Liver (tissue), 3 donors: Measurements from ENCODE around the gene TMEM145.

Source experiments
- EGR1 ChIP-seq, 2 donors: IDR thresholded peaks; 2 replicates each; pipeline ENCODE4 v1.6.1; 2016 to 2018; ENCODE audit warnings: antibody characterized with exemption in 2 of 2, low read depth in 2 of 2
- JUND ChIP-seq, 2 donors: IDR thresholded peaks; 2 replicates each; pipeline ENCODE4 v1.6.1; 2016; ENCODE audit warnings: antibody characterized with exemption in 2 of 2
- RXRA ChIP-seq, 2 donors: IDR thresholded peaks; 2 replicates each; pipeline ENCODE4 v1.6.1; 2017 to 2018; ENCODE audit warnings: antibody characterized with exemption in 2 of 2, mild to moderate bottlenecking in 1 of 2
- SP1 ChIP-seq: IDR thresholded peaks from 2 replicates; pipeline ENCODE4 v1.6.1; 2018; ENCODE audit warnings: antibody characterized with exemption, mild to moderate bottlenecking
- YY1 ChIP-seq: IDR thresholded peaks from 2 replicates; pipeline ENCODE4 v1.6.1; 2016; ENCODE audit warnings: antibody characterized with exemption, mild to moderate bottlenecking
- TF ChIP-seq, protein P1 (sequence below): fragments of 150-350 bp; IDR thresholded peaks from 2 replicates; pipeline ENCODE4 v1.5.1; 2017; ENCODE audit warnings: improper control_type of control experiment, low read depth, low read length; ENCODE audit not compliant: missing input control
- TF ChIP-seq, protein P2 (sequence below): IDR thresholded peaks from 2 replicates; pipeline ENCODE4 v1.6.1; 2016; ENCODE audit warnings: antibody characterized with exemption, mild to moderate bottlenecking
- TF ChIP-seq, protein P3 (sequence below): IDR thresholded peaks from 2 replicates; pipeline ENCODE4 v1.6.1; 2016; ENCODE audit warnings: antibody characterized with exemption
- TF ChIP-seq, protein P4 (sequence below): IDR thresholded peaks from 2 replicates; pipeline ENCODE4 v1.6.1; 2016; ENCODE audit warnings: antibody characterized with exemption
- donor health status: healthy.
- donor health status: healthy.

DNA sequence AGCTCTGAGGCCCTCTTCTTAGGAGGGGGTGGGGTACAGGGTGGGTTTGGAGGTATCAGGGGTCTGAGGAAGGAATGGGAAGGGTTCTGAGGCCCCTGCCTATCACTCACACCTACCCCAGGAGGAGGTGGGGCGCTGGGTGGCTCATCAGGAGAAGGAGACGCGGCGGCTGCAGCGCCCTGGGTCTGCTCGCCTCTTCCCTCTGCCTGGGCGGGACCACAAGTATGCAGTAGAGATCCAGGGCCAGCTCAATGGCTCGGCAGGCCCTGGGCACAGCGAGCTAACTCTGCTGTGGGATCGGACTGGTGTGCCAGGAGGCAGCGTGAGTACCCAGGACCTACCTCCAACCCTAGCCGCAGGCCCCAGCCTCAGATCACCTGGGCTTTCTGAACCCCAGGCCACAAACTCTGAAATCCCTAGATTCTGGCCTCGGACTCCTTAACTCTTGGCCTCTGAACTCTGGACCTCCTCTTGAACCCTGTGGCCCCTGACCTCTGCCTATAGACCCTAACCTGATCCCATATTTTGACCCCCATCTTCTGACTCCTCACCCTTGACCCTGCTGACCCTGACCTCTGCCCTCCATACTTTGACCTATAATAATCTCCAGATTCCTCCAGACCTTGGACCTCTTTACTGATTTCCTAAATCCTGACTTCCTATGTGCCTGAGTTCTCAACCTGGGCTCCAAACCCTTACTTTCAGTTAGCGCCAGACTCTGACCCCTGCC is 36.4 kb downstream of the TMEM145 start:
- TF ChIP-seq, protein P1, sequence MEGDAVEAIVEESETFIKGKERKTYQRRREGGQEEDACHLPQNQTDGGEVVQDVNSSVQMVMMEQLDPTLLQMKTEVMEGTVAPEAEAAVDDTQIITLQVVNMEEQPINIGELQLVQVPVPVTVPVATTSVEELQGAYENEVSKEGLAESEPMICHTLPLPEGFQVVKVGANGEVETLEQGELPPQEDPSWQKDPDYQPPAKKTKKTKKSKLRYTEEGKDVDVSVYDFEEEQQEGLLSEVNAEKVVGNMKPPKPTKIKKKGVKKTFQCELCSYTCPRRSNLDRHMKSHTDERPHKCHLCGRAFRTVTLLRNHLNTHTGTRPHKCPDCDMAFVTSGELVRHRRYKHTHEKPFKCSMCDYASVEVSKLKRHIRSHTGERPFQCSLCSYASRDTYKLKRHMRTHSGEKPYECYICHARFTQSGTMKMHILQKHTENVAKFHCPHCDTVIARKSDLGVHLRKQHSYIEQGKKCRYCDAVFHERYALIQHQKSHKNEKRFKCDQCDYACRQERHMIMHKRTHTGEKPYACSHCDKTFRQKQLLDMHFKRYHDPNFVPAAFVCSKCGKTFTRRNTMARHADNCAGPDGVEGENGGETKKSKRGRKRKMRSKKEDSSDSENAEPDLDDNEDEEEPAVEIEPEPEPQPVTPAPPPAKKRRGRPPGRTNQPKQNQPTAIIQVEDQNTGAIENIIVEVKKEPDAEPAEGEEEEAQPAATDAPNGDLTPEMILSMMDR = no peak
- TF ChIP-seq RXRA (IDR thresholded peaks at IDR 0.05) (no peak), YY1 (no peak), EGR1 (IDR thresholded peaks at IDR 0.05; ENCODE audit: low read depth in 2 of 2) (no peak), SP1 (no peak), JUND (IDR thresholded peaks at IDR 0.05) (no peak)
- TF ChIP-seq, protein P2, sequence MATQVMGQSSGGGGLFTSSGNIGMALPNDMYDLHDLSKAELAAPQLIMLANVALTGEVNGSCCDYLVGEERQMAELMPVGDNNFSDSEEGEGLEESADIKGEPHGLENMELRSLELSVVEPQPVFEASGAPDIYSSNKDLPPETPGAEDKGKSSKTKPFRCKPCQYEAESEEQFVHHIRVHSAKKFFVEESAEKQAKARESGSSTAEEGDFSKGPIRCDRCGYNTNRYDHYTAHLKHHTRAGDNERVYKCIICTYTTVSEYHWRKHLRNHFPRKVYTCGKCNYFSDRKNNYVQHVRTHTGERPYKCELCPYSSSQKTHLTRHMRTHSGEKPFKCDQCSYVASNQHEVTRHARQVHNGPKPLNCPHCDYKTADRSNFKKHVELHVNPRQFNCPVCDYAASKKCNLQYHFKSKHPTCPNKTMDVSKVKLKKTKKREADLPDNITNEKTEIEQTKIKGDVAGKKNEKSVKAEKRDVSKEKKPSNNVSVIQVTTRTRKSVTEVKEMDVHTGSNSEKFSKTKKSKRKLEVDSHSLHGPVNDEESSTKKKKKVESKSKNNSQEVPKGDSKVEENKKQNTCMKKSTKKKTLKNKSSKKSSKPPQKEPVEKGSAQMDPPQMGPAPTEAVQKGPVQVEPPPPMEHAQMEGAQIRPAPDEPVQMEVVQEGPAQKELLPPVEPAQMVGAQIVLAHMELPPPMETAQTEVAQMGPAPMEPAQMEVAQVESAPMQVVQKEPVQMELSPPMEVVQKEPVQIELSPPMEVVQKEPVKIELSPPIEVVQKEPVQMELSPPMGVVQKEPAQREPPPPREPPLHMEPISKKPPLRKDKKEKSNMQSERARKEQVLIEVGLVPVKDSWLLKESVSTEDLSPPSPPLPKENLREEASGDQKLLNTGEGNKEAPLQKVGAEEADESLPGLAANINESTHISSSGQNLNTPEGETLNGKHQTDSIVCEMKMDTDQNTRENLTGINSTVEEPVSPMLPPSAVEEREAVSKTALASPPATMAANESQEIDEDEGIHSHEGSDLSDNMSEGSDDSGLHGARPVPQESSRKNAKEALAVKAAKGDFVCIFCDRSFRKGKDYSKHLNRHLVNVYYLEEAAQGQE = no peak
- TF ChIP-seq, protein P3, sequence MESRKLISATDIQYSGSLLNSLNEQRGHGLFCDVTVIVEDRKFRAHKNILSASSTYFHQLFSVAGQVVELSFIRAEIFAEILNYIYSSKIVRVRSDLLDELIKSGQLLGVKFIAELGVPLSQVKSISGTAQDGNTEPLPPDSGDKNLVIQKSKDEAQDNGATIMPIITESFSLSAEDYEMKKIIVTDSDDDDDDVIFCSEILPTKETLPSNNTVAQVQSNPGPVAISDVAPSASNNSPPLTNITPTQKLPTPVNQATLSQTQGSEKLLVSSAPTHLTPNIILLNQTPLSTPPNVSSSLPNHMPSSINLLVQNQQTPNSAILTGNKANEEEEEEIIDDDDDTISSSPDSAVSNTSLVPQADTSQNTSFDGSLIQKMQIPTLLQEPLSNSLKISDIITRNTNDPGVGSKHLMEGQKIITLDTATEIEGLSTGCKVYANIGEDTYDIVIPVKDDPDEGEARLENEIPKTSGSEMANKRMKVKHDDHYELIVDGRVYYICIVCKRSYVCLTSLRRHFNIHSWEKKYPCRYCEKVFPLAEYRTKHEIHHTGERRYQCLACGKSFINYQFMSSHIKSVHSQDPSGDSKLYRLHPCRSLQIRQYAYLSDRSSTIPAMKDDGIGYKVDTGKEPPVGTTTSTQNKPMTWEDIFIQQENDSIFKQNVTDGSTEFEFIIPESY = no peak
- TF ChIP-seq, protein P4, sequence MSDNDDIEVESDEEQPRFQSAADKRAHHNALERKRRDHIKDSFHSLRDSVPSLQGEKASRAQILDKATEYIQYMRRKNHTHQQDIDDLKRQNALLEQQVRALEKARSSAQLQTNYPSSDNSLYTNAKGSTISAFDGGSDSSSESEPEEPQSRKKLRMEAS = no peak
